ENCODE results near the gene PNP. TPM values are rescaled to one million over a fixed set of nuclear protein-coding genes. Genes with fewer than 3 reads are reported as not detected.

PNP gene
- total RNA-seq, 1 experiment from 2014 or later = 88.6 TPM

Other genes with a start within 250 kb of the PNP start
- gene OR11H6, start 245.7 kb upstream of the PNP start, total RNA-seq (2014; rRNA removed; shearing (Covaris generic)) = not detected in 2 replicates
- not detected in 2 replicates for gene OR11H7, start 240.4 kb upstream of the PNP start, total RNA-seq (2014; rRNA removed; shearing (Covaris generic))
- gene OR11H4, start 230.1 kb upstream of the PNP start, total RNA-seq (2014; rRNA removed; shearing (Covaris generic)) = not detected in 2 replicates
- 18.5 and 24.2 TPM in 2 replicates for gene TTC5, start 163.5 kb upstream of the PNP start, total RNA-seq (2014; rRNA removed; shearing (Covaris generic))
- 83.8 and 92.0 TPM in 2 replicates for gene CCNB1IP1, start 136.1 kb upstream of the PNP start, total RNA-seq (2014; rRNA removed; shearing (Covaris generic))
- 21.9 and 33.6 TPM in 2 replicates for gene PARP2, start 125.8 kb upstream of the PNP start, total RNA-seq (2014; rRNA removed; shearing (Covaris generic))
- 10.6 and 12.0 TPM in 2 replicates for gene TEP1, start 55.9 kb upstream of the PNP start, total RNA-seq (2014; rRNA removed; shearing (Covaris generic))
- gene KLHL33, start 33.2 kb upstream of the PNP start, total RNA-seq (2014; rRNA removed; shearing (Covaris generic)) = not detected in 2 replicates
- gene OSGEP, start 14.6 kb upstream of the PNP start, total RNA-seq (2014; rRNA removed; shearing (Covaris generic)) = 69.6 and 83.2 TPM in 2 replicates
- gene APEX1, start 14.2 kb upstream of the PNP start, total RNA-seq (2014; rRNA removed; shearing (Covaris generic)) = 54.7 and 122 TPM in 2 replicates
- 29.5 and 32.8 TPM in 2 replicates for gene PIP4P1, start 8.0 kb upstream of the PNP start, total RNA-seq (2014; rRNA removed; shearing (Covaris generic))
- not detected in 2 replicates for gene RNASE10, start 36.1 kb downstream of the PNP start, total RNA-seq (2014; rRNA removed; shearing (Covaris generic))
- not detected in 2 replicates for gene RNASE9, start 91.6 kb downstream of the PNP start, total RNA-seq (2014; rRNA removed; shearing (Covaris generic))
- gene RNASE11, start 118.6 kb downstream of the PNP start, total RNA-seq (2014; rRNA removed; shearing (Covaris generic)) = not detected in 2 replicates
- not detected in 2 replicates for gene RNASE12, start 122.0 kb downstream of the PNP start, total RNA-seq (2014; rRNA removed; shearing (Covaris generic))
- not detected in 2 replicates for gene OR6S1, start 172.3 kb downstream of the PNP start, total RNA-seq (2014; rRNA removed; shearing (Covaris generic))
- gene RNASE4, start 215.2 kb downstream of the PNP start, total RNA-seq (2014; rRNA removed; shearing (Covaris generic)) = 14.7 and 22.2 TPM in 2 replicates
- 3.9 and 9.2 TPM in 2 replicates for gene ANG, start 219.4 kb downstream of the PNP start, total RNA-seq (2014; rRNA removed; shearing (Covaris generic))